ENCODE results near the gene COA5.

DNA sequence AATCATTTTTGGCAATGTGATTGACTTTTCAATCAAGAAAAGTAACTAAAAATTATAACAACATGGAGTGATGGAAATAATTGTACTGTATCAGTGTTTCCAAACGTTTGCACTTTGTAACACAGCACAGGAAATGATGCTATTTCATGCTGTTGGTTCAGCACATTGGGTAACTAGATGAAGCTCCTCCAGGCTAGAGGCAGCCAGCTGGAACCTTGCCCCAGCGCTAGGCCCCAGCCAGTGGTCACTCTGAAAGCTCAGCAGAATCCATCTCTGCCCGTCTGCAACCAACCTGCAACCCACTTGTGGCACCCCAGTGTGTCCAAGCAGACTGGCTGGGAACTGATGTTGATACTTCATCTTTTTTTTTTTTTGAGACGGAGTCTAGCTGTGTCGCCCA is 15.3 kb upstream of the COA5 start:
- no peak for TF ChIP-seq CTCF (IDR thresholded peaks at IDR 0.05)
- TF ChIP-seq POLR2A (IDR thresholded peaks at IDR 0.05): no peak
